ENCODE measurements around the gene FASTK.

FASTK gene

GRCh38 chr7:151057506-151057988 is 23.1 kb downstream of the FASTK start, which contains the start of gene CDK5:
CDK5 (minus strand) TSS chr7:151057897; CDS start chr7:151057848, 49 bp downstream.
- ATAC-seq = peak; percentile 34
- TF ChIP-seq, protein P1, sequence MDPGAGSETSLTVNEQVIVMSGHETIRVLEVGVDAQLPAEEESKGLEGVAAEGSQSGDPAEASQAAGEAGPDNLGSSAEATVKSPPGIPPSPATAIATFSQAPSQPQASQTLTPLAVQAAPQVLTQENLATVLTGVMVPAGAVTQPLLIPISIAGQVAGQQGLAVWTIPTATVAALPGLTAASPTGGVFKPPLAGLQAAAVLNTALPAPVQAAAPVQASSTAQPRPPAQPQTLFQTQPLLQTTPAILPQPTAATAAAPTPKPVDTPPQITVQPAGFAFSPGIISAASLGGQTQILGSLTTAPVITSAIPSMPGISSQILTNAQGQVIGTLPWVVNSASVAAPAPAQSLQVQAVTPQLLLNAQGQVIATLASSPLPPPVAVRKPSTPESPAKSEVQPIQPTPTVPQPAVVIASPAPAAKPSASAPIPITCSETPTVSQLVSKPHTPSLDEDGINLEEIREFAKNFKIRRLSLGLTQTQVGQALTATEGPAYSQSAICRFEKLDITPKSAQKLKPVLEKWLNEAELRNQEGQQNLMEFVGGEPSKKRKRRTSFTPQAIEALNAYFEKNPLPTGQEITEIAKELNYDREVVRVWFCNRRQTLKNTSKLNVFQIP (CRISPR knock-in tag; IDR thresholded peaks at IDR 0.05; ENCODE audit: borderline replicate concordance, low read depth) = no peak
- TF ChIP-seq PPARA (CRISPR knock-in tag; IDR thresholded peaks at IDR 0.05; ENCODE audit: borderline replicate concordance) (no peak), ISL1 (CRISPR knock-in tag; IDR thresholded peaks at IDR 0.05) (no peak)

- no peak for TF ChIP-seq OSR1 (CRISPR knock-in tag; IDR thresholded peaks at IDR 0.05)
- TF ChIP-seq ISL1 (CRISPR knock-in tag; IDR thresholded peaks at IDR 0.05) = no peak
- ATAC-seq = no peak
Measured at GRCh38 chr7:151056666-151057505, 23.7 kb downstream of the FASTK start.

DNA sequence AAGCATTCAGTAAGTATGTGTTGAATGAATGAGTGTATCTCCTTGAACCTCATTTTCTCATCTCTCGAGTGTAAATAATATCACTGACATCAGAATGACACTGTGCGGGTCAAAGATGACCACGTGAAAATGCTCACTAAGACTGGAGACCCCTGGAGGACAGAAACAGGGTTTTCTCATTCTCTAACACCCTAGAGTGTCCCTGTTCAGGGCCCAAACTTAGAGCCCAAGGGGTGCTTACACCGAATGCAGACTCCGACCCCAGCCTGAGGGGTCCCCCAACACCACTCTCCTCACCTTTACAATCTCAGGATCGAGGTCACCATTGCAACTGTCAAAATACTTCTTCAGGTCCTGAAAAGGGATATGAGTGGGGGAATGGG is 24.3 kb downstream of the FASTK start:
- no peak for ATAC-seq
- no peak for TF ChIP-seq ESRRG (CRISPR knock-in tag; IDR thresholded peaks at IDR 0.05)
- TF ChIP-seq, protein P2, sequence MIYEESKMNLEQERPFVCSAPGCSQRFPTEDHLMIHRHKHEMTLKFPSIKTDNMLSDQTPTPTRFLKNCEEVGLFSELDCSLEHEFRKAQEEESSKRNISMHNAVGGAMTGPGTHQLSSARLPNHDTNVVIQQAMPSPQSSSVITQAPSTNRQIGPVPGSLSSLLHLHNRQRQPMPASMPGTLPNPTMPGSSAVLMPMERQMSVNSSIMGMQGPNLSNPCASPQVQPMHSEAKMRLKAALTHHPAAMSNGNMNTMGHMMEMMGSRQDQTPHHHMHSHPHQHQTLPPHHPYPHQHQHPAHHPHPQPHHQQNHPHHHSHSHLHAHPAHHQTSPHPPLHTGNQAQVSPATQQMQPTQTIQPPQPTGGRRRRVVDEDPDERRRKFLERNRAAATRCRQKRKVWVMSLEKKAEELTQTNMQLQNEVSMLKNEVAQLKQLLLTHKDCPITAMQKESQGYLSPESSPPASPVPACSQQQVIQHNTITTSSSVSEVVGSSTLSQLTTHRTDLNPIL (CRISPR knock-in tag; IDR thresholded peaks at IDR 0.05; ENCODE audit: low read depth) = no peak
- no peak for TF ChIP-seq ZNF565 (CRISPR knock-in tag; conservative IDR thresholded peaks at IDR 0.05; ENCODE audit: low read depth)
- no peak for TF ChIP-seq PATZ1 (CRISPR knock-in tag; IDR thresholded peaks at IDR 0.05; ENCODE audit: borderline replicate concordance)
- TF ChIP-seq ISL1 (CRISPR knock-in tag; IDR thresholded peaks at IDR 0.05) = no peak
- TF ChIP-seq RARB (CRISPR knock-in tag; IDR thresholded peaks at IDR 0.05) = no peak
- no peak for TF ChIP-seq TSHZ2 (CRISPR knock-in tag; IDR thresholded peaks at IDR 0.05)
- no peak for TF ChIP-seq TCF4 (CRISPR knock-in tag; IDR thresholded peaks at IDR 0.05; ENCODE audit: borderline replicate concordance)

DNA sequence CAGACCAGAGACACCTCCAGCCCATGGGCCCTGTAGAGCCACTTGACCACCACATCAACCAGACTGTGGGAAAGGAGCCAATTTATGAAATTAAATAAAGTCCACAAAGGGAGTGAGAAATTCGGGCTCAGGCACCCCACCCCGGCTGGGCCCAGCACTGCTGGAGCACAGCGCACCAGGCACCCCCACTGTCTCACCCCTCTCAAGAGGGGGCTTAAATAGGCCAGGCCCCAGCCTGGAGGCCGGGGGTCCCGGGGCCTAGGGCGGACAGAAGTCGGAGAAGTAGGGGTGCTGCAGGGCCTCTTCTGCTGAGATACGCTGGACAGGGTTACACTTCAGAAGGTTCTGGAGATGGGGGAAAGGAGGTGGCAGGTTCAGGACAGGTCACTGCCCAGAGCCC is 26.9 kb downstream of the FASTK start:
- no peak for TF ChIP-seq ZFP3 (CRISPR knock-in tag; IDR thresholded peaks at IDR 0.05)
- no peak for ATAC-seq

DNA sequence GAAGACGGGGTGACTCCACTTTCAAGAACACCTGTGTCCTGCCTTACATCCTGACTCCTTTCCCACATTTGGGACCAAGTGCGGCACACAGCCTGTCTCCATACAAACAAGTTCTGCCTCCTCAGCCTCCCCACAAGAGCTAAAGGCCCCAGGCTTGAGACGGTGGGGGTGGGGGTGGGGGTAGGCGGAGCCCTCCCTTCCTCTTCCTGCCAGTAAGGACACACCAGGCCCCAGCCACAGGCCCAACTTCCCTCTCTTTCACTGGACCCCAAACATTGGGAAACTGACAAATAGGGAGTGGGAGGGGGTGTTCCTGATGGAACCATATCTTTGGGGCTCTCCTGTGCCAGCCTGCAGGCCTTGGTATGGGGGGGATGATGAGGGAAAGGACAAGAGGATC is 27.5 kb downstream of the FASTK start:
- ATAC-seq = no peak
- TF ChIP-seq OSR1 (CRISPR knock-in tag; IDR thresholded peaks at IDR 0.05) (no peak), ZNF565 (CRISPR knock-in tag; conservative IDR thresholded peaks at IDR 0.05; ENCODE audit: low read depth) (no peak), RARB (CRISPR knock-in tag; IDR thresholded peaks at IDR 0.05) (no peak), ISL1 (CRISPR knock-in tag; IDR thresholded peaks at IDR 0.05) (no peak), ARNTL (CRISPR knock-in tag; IDR thresholded peaks at IDR 0.05; ENCODE audit: borderline replicate concordance, low read depth) (no peak), TCF4 (CRISPR knock-in tag; IDR thresholded peaks at IDR 0.05; ENCODE audit: borderline replicate concordance) (no peak), ZFP30 (CRISPR knock-in tag; IDR thresholded peaks at IDR 0.05) (no peak), ZC3H10 (CRISPR knock-in tag; IDR thresholded peaks at IDR 0.05) (no peak)
- TF ChIP-seq, protein P2 (CRISPR knock-in tag; IDR thresholded peaks at IDR 0.05; ENCODE audit: low read depth) = no peak

All from SK-N-SH treated with all-trans-retinoic acid at 6 μM for 48 hours (cell line).